Karpas-422 (cell line): ENCODE results near the gene CD37. TPM values are rescaled to one million over a fixed set of nuclear protein-coding genes. Genes with fewer than 3 reads are reported as not detected.

Experiments used
- DNase-seq: peaks from one replicate; pipeline ENCODE4 v3.0.0-alpha.2; 2015
- H2AFZ ChIP-seq: fragments of 200-600 bp; sonication (generic); 2 replicates; pipeline ENCODE4 v1.6.1; 2014; ENCODE audit warnings: antibody characterized with exemption, low read length, mixed read lengths
- H3K27ac ChIP-seq: fragments of 200-600 bp; sonication (generic); 2 replicates; pipeline ENCODE4 v1.5.1; 2014; ENCODE audit warnings: mild to moderate bottlenecking, low read length, moderate library complexity
- H3K27me3 ChIP-seq: fragments of 200-600 bp; sonication (generic); 2 replicates; pipeline ENCODE4 v1.6.1; 2014; ENCODE audit warnings: low read length, mixed read lengths
- H3K36me3 ChIP-seq: fragments of 200-600 bp; sonication (generic); 2 replicates; pipeline ENCODE4 v1.6.1; 2014; ENCODE audit warnings: low read length, mixed read lengths; ENCODE audit not compliant: insufficient read depth
- H3K4me1 ChIP-seq: fragments of 200-600 bp; sonication (generic); 2 replicates; pipeline ENCODE4 v1.6.1; 2014; ENCODE audit warnings: mild to moderate bottlenecking, low read length, mixed read lengths
- H3K4me2 ChIP-seq: fragments of 200-600 bp; sonication (generic); 2 replicates; pipeline ENCODE4 v1.6.1; 2014; ENCODE audit warnings: low read length, low read depth, mild to moderate bottlenecking; ENCODE audit not compliant: poor library complexity, severe bottlenecking
- H3K4me3 ChIP-seq: fragments of 200-600 bp; sonication (generic); 2 replicates; pipeline ENCODE4 v1.5.1; 2014; ENCODE audit warnings: mild to moderate bottlenecking, antibody characterized with exemption, low read length, mixed read lengths
- H3K79me2 ChIP-seq: fragments of 200-600 bp; sonication (generic); 2 replicates; pipeline ENCODE4 v1.6.1; 2014; ENCODE audit warnings: mild to moderate bottlenecking, low read length, mixed read lengths
- H3K9ac ChIP-seq: fragments of 200-600 bp; sonication (generic); 2 replicates; pipeline ENCODE4 v1.6.0; 2014; ENCODE audit warnings: low read length
- H3K9me2 ChIP-seq: fragments of 200-600 bp; sonication (generic), shearing (Covaris generic); replicated peaks from 2 replicates; pipeline ENCODE4 v1.6.0; 2014; ENCODE audit warnings: mild to moderate bottlenecking, low read length, moderate library complexity; ENCODE audit not compliant: insufficient read depth
- H3K9me3 ChIP-seq: fragments of 300-700, 200-600 bp; sonication (generic); 2 replicates; pipeline ENCODE4 v1.6.1; 2014; ENCODE audit warnings: low read length, mixed read lengths
- H4K20me1 ChIP-seq: fragments of 200-600 bp; sonication (generic); 2 replicates; pipeline ENCODE4 v1.6.1; 2014; ENCODE audit warnings: mild to moderate bottlenecking, antibody characterized with exemption, low read length, low read depth; ENCODE audit not compliant: insufficient read depth
- total RNA-seq: library from RNA; depleted of rRNA; stranded (reverse); fragments of >200 nt; shearing (Covaris generic); gene quantifications from 2 replicates; pipeline ENCODE4 v1.2.3, GENCODE V29; 2014; ENCODE audit warnings: low replicate concordance

Gene CD37
- total RNA-seq, 1 experiment from 2014 or later: 1,210 TPM

DNA sequence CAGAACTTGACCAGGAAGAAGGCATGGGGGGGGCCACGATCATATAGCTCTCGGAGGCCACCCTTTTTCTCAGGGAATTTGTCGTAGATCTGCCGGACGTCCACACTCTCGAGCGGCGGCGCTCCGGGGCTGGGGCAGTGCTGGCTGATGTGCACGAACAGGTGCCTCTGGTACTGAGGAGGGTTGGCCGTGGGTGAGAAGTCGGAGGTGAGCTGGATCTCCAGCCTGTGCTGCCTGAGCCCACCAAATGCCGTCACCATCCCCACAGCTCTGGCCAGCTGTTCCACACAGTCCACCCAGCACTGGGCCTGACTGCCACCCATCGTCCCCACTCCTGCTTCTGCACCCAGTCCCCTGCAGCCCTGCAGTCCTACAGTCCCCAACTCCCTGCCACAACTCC is 12.0 kb downstream of the CD37 start:
- Histone ChIP-seq H3K36me3 (no peaks in the 10 kb centered on the region), H2AFZ (no peak overlapping the region), H4K20me1 (no peaks in the 10 kb centered on the region), H3K9me3 (peaks cover 6% of the 10 kb centered on the region), H3K27me3 (no peaks in the 10 kb centered on the region), H3K4me2 (no peak overlapping the region), H3K9me2 (no peaks in the 10 kb centered on the region), H3K4me3 (no peak overlapping the region), H3K9ac (no peak overlapping the region), H3K4me1 (peaks cover 24% of the 10 kb centered on the region), H3K27ac (peak overlapping the region; percentile 91), H3K79me2 (no peaks in the 10 kb centered on the region)
- no peak for DNase-seq

DNA sequence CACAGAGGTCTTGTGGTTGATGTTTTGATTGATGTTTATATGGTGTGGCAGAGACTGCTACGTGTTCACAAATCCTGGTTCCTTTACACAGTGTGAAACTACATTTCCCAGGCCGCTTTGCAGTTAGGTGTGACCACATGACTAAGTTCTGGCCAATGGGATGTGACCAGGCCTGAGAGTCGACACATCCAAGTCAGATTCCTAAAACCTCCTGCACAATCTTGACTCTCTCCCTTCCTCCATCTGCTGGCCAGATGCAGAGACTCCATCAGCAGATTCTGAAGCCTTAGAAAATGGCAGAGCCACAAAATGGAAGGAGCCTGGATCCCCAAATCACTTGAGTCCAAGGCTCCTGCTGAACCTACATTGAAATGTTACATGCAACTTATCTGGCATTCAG is 12.6 kb downstream of the CD37 start:
- Histone ChIP-seq H3K36me3 (no peaks in the 10 kb centered on the region), H3K27me3 (no peaks in the 10 kb centered on the region), H4K20me1 (no peaks in the 10 kb centered on the region), H3K27ac (peak overlapping the region; percentile 91), H3K9me2 (no peaks in the 10 kb centered on the region), H3K4me1 (peaks cover 24% of the 10 kb centered on the region), H3K9me3 (peaks cover 6% of the 10 kb centered on the region), H3K4me2 (peak overlapping the region; percentile 42), H3K4me3 (peak overlapping the region; percentile 9; the same call in 1 of the 2 replicates), H2AFZ (peak overlapping the region; percentile 13; the same call in 1 of the 2 replicates), H3K79me2 (no peaks in the 10 kb centered on the region), H3K9ac (peak overlapping the region; percentile 50)
- DNase-seq: peak; percentile 94

DNA sequence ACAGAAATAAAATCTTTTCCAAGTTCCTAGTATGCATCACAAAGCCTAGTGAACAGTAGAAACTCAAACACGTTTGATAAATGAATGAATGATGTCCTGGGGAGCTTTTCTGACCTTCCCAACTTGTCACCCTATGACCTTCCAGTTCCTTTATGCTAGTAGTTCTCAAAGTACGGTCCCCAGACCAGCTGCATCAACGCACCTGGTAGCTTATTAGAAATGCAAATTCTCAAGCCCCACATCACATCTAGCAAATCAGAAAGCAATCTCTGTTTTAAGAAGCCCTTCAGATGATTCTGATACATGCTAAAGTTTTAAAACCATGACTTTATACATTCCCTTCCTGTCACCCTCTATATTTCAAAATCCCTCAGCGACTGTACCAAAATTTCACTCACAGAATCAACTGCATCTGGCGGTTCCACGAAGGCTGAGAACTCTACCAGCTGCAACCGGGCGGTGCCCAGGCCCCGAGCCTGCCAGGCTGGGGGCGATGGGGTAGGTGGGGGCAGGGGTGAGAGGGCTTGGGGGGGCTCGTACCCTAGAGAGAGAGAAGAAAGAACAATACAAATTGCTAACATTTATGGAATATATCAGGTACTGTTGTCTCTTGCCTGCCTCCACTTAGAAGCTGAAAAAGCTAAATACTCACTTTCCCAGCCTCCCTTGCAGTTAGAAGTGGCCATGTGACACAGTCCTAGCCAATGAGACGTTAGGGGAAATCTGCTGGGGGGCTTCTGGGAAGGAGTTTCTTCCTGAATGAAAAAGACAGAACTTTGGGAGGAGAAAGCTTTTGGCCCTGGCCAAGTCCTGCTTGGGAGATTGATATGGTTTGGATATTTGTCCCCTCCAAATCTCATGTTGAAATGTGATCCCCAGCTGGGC is 13.3 kb downstream of the CD37 start:
- no peak overlapping the region for H2AFZ ChIP-seq

DNA sequence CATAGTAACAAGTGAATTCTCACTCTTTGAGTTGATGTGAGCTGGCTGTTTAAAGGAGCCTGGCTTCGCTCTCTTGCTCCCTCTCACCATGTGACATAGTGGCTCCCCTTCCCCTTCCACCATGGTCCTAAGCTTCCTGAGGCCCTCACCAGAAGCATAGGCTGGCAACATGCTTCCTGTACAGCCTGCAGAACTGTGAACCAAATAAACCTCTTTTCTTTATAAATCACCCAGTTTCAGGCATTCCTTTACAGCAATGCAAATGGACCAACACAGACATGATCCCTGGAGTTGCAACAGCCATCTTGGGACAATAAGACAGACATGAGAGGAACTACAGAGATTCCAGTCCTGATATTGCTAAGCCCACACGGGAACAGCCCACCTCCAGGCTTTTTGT is 14.4 kb downstream of the CD37 start:
- H3K27ac ChIP-seq: no peak overlapping the region
- H3K9me3 ChIP-seq: peaks cover 6% of the 10 kb centered on the region
- H3K79me2 ChIP-seq: no peaks in the 10 kb centered on the region
- H3K9ac ChIP-seq: no peak overlapping the region
- no peak overlapping the region for H2AFZ ChIP-seq
- DNase-seq: no peak
- no peaks in the 10 kb centered on the region for H3K36me3 ChIP-seq
- H3K27me3 ChIP-seq: no peaks in the 10 kb centered on the region
- H4K20me1 ChIP-seq: no peaks in the 10 kb centered on the region
- peaks cover 32% of the 10 kb centered on the region for H3K4me1 ChIP-seq
- H3K9me2 ChIP-seq: no peaks in the 10 kb centered on the region
- no peak overlapping the region for H3K4me2 ChIP-seq
- H3K4me3 ChIP-seq: no peak overlapping the region

More for the DNA sequence above, 13.3 kb downstream of the CD37 start:
- Histone ChIP-seq H3K36me3 (no peaks in the 10 kb centered on the region), H3K9me2 (no peaks in the 10 kb centered on the region), H3K4me1 (peaks cover 30% of the 10 kb centered on the region), H3K9me3 (peaks cover 6% of the 10 kb centered on the region), H3K79me2 (no peaks in the 10 kb centered on the region), H4K20me1 (no peaks in the 10 kb centered on the region), H3K9ac (peak overlapping the region; percentile 50), H3K4me2 (peak overlapping the region; percentile 42), H3K4me3 (peak overlapping the region; percentile 9; the same call in 1 of the 2 replicates), H3K27me3 (no peaks in the 10 kb centered on the region), H3K27ac (peak overlapping the region; percentile 91)
- peak; percentile 88 for DNase-seq

DNA sequence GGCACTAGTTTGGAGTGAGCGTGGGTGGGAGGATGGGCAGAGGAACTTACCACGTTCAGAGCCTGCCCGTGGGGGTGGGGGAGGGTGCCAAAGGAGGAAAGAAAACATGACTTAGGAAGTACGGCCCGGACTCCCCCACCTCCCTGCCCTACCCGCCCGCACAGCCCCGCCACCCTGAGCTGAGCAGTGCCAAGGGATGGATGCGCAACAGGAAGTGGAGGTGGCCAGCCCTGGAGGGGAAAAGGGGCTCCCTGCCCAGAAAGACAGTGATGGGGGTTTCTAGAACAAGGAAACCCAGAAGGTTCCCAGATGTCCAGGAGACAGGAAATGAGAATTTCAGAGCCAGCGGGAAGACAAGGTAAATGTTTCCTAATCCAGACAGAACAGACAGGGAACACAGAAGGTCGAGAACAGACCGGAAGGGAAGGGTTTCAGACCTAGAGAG is 20.7 kb downstream of the CD37 start:
- Histone ChIP-seq H3K4me2 (peak overlapping the region; percentile 54), H3K79me2 (no peaks in the 10 kb centered on the region), H2AFZ (peak overlapping the region; percentile 25; the same call in 1 of the 2 replicates), H3K36me3 (no peaks in the 10 kb centered on the region), H3K4me3 (peak overlapping the region; percentile 9; the same call in 1 of the 2 replicates), H3K4me1 (peaks cover 37% of the 10 kb centered on the region), H3K27ac (no peak overlapping the region), H4K20me1 (no peaks in the 10 kb centered on the region), H3K27me3 (no peaks in the 10 kb centered on the region), H3K9me2 (no peaks in the 10 kb centered on the region), H3K9me3 (no peaks in the 10 kb centered on the region), H3K9ac (peak overlapping the region; percentile 51)
- DNase-seq: no peak

DNA sequence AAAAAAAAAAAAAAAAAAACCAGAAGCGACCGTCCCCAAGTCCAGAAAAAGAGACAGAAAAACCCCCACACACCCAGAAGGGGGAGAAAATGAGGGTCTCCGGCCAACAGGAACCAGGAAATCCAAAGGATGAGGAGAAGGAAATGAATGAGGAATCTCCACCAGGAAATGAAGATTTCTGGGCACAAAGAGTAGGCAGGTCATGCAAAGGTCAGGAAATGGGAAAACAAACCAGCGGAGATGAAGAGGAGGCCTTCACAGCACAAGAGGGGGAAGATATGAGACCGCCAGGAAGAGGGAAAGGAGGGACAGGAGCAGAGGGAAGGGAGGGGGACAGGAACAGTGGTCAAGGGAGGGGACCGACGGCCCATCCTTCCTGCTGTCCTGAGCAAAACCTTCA is 21.2 kb downstream of the CD37 start:
- H3K9ac ChIP-seq: peak overlapping the region; percentile 51
- no peaks in the 10 kb centered on the region for H3K9me2 ChIP-seq
- H3K36me3 ChIP-seq: no peaks in the 10 kb centered on the region
- H3K4me2 ChIP-seq: peak overlapping the region; percentile 54
- no peaks in the 10 kb centered on the region for H4K20me1 ChIP-seq
- no peak overlapping the region for H3K27ac ChIP-seq
- DNase-seq: no peak
- peak overlapping the region; percentile 9; the same call in 1 of the 2 replicates for H3K4me3 ChIP-seq
- H3K9me3 ChIP-seq: no peaks in the 10 kb centered on the region
- 0 out of 2 replicates have a peak overlapping the region, but pooled peaks have one; percentile 25 for H2AFZ ChIP-seq
- H3K27me3 ChIP-seq: no peaks in the 10 kb centered on the region
- H3K4me1 ChIP-seq: peaks cover 42% of the 10 kb centered on the region
- no peaks in the 10 kb centered on the region for H3K79me2 ChIP-seq

DNA sequence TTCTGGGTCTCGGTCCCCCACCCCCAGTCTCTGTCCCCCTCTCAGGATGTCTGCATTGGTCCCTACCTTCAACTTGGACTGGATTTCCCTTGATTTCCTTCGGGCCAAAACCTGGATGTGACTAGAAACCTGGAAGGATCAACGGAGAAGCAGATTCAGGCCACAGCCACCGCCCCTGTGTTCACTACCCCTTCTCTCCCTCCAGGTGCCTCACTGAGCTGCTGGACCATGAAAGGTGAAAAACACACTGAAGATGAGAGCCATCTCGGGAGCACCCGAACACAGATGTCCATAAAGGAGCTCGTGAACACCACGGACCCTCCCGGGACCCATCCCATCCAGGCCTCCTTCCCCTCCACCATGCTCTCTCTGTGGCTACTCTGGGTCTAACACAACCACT is 22.0 kb downstream of the CD37 start:
- Histone ChIP-seq H3K4me2 (peak overlapping the region; percentile 8), H3K4me1 (peaks cover 50% of the 10 kb centered on the region), H3K9me3 (no peaks in the 10 kb centered on the region), H2AFZ (no peak overlapping the region), H3K27ac (no peak overlapping the region), H3K27me3 (no peaks in the 10 kb centered on the region), H3K79me2 (no peaks in the 10 kb centered on the region), H3K36me3 (no peaks in the 10 kb centered on the region), H3K4me3 (no peak overlapping the region; the same call in 1 of the 2 replicates), H3K9me2 (no peaks in the 10 kb centered on the region), H3K9ac (peak overlapping the region; percentile 51), H4K20me1 (no peaks in the 10 kb centered on the region)
- DNase-seq: no peak
